ENCODE results near the gene LRR1. TPM values are rescaled to one million over a fixed set of nuclear protein-coding genes. Genes with fewer than 3 reads are reported as not detected.

The LRR1 gene
- total RNA-seq, 1 donor from 2014 or later, result 16.4 TPM

- Mint-ChIP-seq H3K27me3 (no peaks in the 10 kb centered on the region), H3K9me3 (ENCODE audit: low read depth) (no peaks in the 10 kb centered on the region), H3K27ac (no peak overlapping the region), H3K4me3 (ENCODE audit: low read depth) (no peak overlapping the region), H3K36me3 (ENCODE audit: insufficient read depth) (no peaks in the 10 kb centered on the region), H3K4me1 (ENCODE audit: low read depth) (peaks cover 17% of the 10 kb centered on the region)
- TF ChIP-seq CTCF (IDR thresholded peaks at IDR 0.05; ENCODE audit: unreplicated experiment), result no peak
- DNase-seq (ENCODE audit: low spot score, unreplicated experiment), result no peak
Measured at GRCh38 chr14:49553106-49553505, 45.6 kb upstream of the LRR1 start.

- Mint-ChIP-seq H3K4me3 (ENCODE audit: low read depth) (no peak overlapping the region), H3K4me1 (ENCODE audit: low read depth) (peaks cover 17% of the 10 kb centered on the region), H3K27me3 (no peaks in the 10 kb centered on the region), H3K9me3 (ENCODE audit: low read depth) (no peaks in the 10 kb centered on the region), H3K36me3 (ENCODE audit: insufficient read depth) (no peaks in the 10 kb centered on the region), H3K27ac (no peak overlapping the region)
- no peak for DNase-seq (ENCODE audit: low spot score, unreplicated experiment)
- TF ChIP-seq CTCF (IDR thresholded peaks at IDR 0.05; ENCODE audit: unreplicated experiment), result no peak
Measured at GRCh38 chr14:49553892-49554291, 44.8 kb upstream of the LRR1 start.

DNA sequence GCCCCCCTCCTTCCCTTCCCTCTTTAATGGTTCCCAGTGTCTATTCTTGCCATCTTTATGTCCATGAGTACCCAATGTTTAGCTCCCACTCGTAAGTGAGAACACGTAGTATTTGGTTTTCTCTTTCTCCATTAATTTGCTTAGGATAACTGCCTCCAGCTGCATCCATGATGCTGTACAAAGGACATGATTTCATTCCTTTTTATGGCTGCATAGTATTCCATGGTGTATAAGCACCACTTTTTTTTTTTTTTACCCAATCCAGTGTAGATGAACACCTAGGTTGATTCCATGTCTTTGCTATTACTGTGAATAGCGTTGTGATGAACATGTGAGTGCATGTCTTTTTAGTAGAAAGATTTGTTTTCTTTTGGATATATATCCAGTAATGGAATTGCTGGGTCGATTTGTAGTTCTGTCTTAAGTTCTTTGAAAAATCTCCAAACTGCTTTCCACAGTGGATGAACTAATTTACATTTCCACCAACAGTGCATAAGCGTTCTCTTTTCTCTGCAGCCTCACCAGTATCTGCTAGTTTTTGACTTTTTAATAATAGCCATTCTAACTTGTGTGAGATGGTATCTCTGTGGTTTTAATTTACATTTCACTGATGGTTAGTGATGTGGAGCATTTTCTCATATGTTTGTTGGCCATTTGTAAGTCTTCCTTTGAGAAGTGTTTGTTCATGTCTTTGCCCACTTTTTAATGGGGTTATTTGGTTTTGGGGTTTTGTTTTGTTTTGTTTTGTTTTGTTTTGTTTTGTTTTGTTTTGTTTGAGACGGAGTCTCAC lies 38.6 kb upstream of the LRR1 start:
- H3K27ac Mint-ChIP-seq, result no peak overlapping the region
- TF ChIP-seq CTCF (IDR thresholded peaks at IDR 0.05; ENCODE audit: unreplicated experiment), result no peak

GRCh38 chr14:49566714-49567113 lies 32.0 kb upstream of the LRR1 start:
- no peak for TF ChIP-seq CTCF (IDR thresholded peaks at IDR 0.05; ENCODE audit: unreplicated experiment)
- DNase-seq (ENCODE audit: low spot score, unreplicated experiment), result no peak
- Mint-ChIP-seq H3K9me3 (ENCODE audit: low read depth) (peaks cover 9% of the 10 kb centered on the region), H3K27ac (no peak overlapping the region), H3K4me1 (ENCODE audit: low read depth) (peaks cover 3% of the 10 kb centered on the region), H3K36me3 (ENCODE audit: insufficient read depth) (peaks cover 3% of the 10 kb centered on the region), H3K27me3 (no peaks in the 10 kb centered on the region), H3K4me3 (ENCODE audit: low read depth) (no peak overlapping the region)

More for the DNA sequence above, 38.6 kb upstream of the LRR1 start:
- Mint-ChIP-seq H3K4me1 (ENCODE audit: low read depth) (no peaks in the 10 kb centered on the region), H3K9me3 (ENCODE audit: low read depth) (peaks cover 11% of the 10 kb centered on the region), H3K27me3 (no peaks in the 10 kb centered on the region), H3K4me3 (ENCODE audit: low read depth) (no peak overlapping the region), H3K36me3 (ENCODE audit: insufficient read depth) (peaks cover 2% of the 10 kb centered on the region)
- no peak for DNase-seq (ENCODE audit: low spot score, unreplicated experiment)

DNA sequence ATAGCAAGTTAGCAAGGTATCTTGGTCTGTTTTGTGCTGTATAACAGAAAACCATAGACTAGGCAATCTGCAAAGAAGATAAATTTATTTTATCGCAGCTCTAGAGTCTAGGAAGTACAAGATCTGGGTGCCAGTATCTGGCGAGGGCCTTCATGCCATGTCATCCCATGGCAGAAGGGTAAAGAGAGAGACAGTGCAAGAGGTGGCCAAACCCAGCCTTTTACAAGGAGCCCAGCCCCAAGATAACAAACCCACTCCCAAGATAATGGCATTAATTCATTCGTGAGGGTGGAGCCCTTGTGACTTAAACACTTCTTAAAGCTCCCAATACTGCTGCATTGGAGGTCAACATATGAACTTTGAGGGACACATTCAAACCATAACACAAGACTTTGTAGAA lies 29.5 kb upstream of the LRR1 start:
- no peak for TF ChIP-seq CTCF (IDR thresholded peaks at IDR 0.05; ENCODE audit: unreplicated experiment)
- no peak for DNase-seq (ENCODE audit: low spot score, unreplicated experiment)
- no peak overlapping the region for H3K27ac Mint-ChIP-seq
- H3K36me3 Mint-ChIP-seq (ENCODE audit: insufficient read depth), result peaks cover 6% of the 10 kb centered on the region
- H3K9me3 Mint-ChIP-seq (ENCODE audit: low read depth), result no peaks in the 10 kb centered on the region
- no peaks in the 10 kb centered on the region for H3K27me3 Mint-ChIP-seq
- peaks cover 5% of the 10 kb centered on the region for H3K4me1 Mint-ChIP-seq (ENCODE audit: low read depth)
- H3K4me3 Mint-ChIP-seq (ENCODE audit: low read depth), result no peak overlapping the region

All from progenitor cell of endocrine pancreas (in vitro differentiated cells).